Spleen (tissue), 7 donors: ENCODE data around the gene PACS2.

Experiments used
- POLR2A ChIP-seq, 3 donors: fragments of 450-650 bp; IDR thresholded peaks; one replicate each; pipeline ENCODE4 v1.5.1; 2017; ENCODE audit warnings: antibody characterized with exemption in 3 of 3, mild to moderate bottlenecking in 1 of 3
- POLR2AphosphoS5 ChIP-seq, 3 donors: sonication (generic); formaldehyde crosslinking; IDR thresholded peaks; one replicate each; pipeline ENCODE4 v1.5.1; 2017; ENCODE audit warnings: antibody characterized with exemption in 3 of 3
- TF ChIP-seq, protein P1 (sequence below), 11 experiments: fragments of 200-600 bp in 7 of 11; fragments of 450-650 bp in 4 of 11; sonication (generic) in 4 of 11; IDR thresholded peaks in 8 of 11; conservative IDR thresholded peaks in 3 of 11; 1 replicate in 7 of 11; 2 replicates in 4 of 11; pipeline versions ENCODE4 v1.4.0 to v1.8.0; 2016 to 2021; ENCODE audit warnings: antibody characterized with exemption in 11 of 11, inconsistent platforms in 4 of 11, mild to moderate bottlenecking in 1 of 11
- donor health status: DM: no; HTN: no; CAD: no; lungs with moderate emphysema.
- donor health status: DM: no; HTN: no; CAD: no.
- donor health status: DM: no; HTN: no; CAD: no.

DNA sequence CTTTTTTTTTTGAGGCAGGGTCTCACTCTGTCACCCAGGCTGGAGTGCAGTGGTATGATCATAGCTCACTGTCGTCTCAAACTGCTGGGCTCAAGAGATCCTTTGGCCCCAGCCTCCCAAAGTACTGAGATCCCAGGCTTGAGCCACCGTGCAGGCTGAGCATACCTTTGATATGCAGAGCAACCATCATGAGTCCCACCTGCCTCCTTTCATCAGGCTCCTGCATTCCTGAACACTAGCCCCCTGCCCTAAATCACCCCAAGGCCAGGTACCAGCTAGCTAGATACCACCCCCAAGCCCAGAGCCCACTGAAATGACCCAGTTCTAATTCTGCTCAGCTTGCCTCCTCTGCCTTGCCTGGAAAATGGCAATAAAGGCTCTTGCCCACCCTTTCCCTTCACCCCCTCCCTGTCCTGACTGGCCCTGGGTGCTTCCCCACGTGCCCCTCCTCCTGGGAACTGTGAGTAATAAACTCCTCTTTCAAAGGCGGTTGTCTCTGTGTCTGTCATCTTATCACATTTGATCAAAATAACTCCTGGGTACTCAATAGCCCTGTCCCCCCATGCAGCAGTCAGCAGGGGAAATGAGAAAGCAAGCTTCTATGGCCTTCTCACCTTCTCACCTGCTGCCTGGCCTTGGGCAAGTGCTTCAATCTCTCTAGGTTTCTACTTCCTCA lies 7.4 kb upstream of the PACS2 start:
- TF ChIP-seq, protein P1, sequence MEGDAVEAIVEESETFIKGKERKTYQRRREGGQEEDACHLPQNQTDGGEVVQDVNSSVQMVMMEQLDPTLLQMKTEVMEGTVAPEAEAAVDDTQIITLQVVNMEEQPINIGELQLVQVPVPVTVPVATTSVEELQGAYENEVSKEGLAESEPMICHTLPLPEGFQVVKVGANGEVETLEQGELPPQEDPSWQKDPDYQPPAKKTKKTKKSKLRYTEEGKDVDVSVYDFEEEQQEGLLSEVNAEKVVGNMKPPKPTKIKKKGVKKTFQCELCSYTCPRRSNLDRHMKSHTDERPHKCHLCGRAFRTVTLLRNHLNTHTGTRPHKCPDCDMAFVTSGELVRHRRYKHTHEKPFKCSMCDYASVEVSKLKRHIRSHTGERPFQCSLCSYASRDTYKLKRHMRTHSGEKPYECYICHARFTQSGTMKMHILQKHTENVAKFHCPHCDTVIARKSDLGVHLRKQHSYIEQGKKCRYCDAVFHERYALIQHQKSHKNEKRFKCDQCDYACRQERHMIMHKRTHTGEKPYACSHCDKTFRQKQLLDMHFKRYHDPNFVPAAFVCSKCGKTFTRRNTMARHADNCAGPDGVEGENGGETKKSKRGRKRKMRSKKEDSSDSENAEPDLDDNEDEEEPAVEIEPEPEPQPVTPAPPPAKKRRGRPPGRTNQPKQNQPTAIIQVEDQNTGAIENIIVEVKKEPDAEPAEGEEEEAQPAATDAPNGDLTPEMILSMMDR (IDR thresholded peaks at IDR 0.05 in 8 of 11, conservative IDR thresholded peaks at IDR 0.05 in 3 of 11) = no peak
- TF ChIP-seq POLR2A (IDR thresholded peaks at IDR 0.05) (no peak), POLR2AphosphoS5 (IDR thresholded peaks at IDR 0.05) (no peak)
